Epithelial cell of esophagus (primary cell): ENCODE measurements around the gene CT45A3.
A peak's percentile ranks its signal among the peaks of the same experiment; 100 is the strongest.
"Not testable (repeated sequence)": the region's sequence is repeated elsewhere in the genome, so short reads cannot be mapped to it uniquely, and the experiment has no call there.

Source experiments
- DNase-seq: peaks from one replicate; pipeline ENCODE4 v3.0.0; 2010; ENCODE audit warnings: low read depth
- H3K4me3 ChIP-seq: 2 replicates; pipeline ENCODE4 v1.5.1; 2011; ENCODE audit warnings: mild to moderate bottlenecking, low read length, control low read depth
- CTCF ChIP-seq: IDR thresholded peaks from 2 replicates; pipeline ENCODE4 v1.5.1; 2011; ENCODE audit warnings: low read depth, mild to moderate bottlenecking, low read length, control low read depth, inconsistent platforms; ENCODE audit not compliant: insufficient read depth; ENCODE audit errors: missing control alignments

CT45A3 gene

GRCh38 chrX:135768091-135768490 lies at the start of gene CT45A3:
CT45A3 (minus strand) TSS chrX:135768191; CDS start chrX:135764444, 3,747 bp downstream.
- not testable (repeated sequence) for H3K4me3 ChIP-seq, DNase-seq

- DNase-seq, H3K4me3 ChIP-seq: not testable (repeated sequence)
Observed at GRCh38 chrX:135802687-135803086, 34.7 kb upstream of the CT45A3 start, which contains the start of gene CT45A6. CT45A6 (minus strand) TSS chrX:135802787; CDS start chrX:135798993, 3,794 bp downstream.

- H3K4me3 ChIP-seq, DNase-seq: not testable (repeated sequence)
Observed at GRCh38 chrX:135785403-135785802, 17.4 kb upstream of the CT45A3 start, which contains the start of gene CT45A5. CT45A5 (minus strand) TSS chrX:135785503; CDS start chrX:135781729, 3,774 bp downstream.

GRCh38 chrX:135744739-135745138 lies 23.3 kb downstream of the CT45A3 start:
- not testable (repeated sequence) for H3K4me3 ChIP-seq, DNase-seq

GRCh38 chrX:135741192-135741715 lies 26.7 kb downstream of the CT45A3 start:
- no peak for TF ChIP-seq CTCF
- H3K4me3 ChIP-seq: no peak overlapping the region
- no peak for DNase-seq

- no peak overlapping the region for H3K4me3 ChIP-seq
- no peak for DNase-seq
- TF ChIP-seq CTCF: no peak
Observed at GRCh38 chrX:135740681-135741149, 27.3 kb downstream of the CT45A3 start.

GRCh38 chrX:135737366-135738071 lies 30.5 kb downstream of the CT45A3 start:
- H3K4me3 ChIP-seq: no peak overlapping the region
- TF ChIP-seq CTCF: no peak
- peak; percentile 2 for DNase-seq

- H3K4me3 ChIP-seq, DNase-seq: not testable (repeated sequence)
Observed at GRCh38 chrX:135734666-135735065, 33.3 kb downstream of the CT45A3 start.

GRCh38 chrX:135713795-135714194 lies 54.2 kb downstream of the CT45A3 start:
- no peak for DNase-seq
- H3K4me3 ChIP-seq: no peak overlapping the region
- no peak for TF ChIP-seq CTCF

- DNase-seq: not testable (repeated sequence)
Observed at GRCh38 chrX:135713183-135713689, 54.8 kb downstream of the CT45A3 start, which contains the start of gene CT45A1. CT45A1 (plus strand) TSS chrX:135713639; CDS start chrX:135718941, 5,302 bp downstream.

More at GRCh38 chrX:135713183-135713689, 54.8 kb downstream of the CT45A3 start, which contains the start of gene CT45A1:
- not testable (repeated sequence) for H3K4me3 ChIP-seq
